Natural killer cell (primary cell): Measurements from ENCODE around the gene DENND1B. TPM values are rescaled to one million over a fixed set of nuclear protein-coding genes. Genes with fewer than 3 reads are reported as not detected.

Experiments
- ATAC-seq, 3 donors: fragments of 150-1000 bp in 2 of 3; fragments of 200-7000 bp in 1 of 3; cut with Tn5 transposase; 1 replicate in 1 of 3; 2 replicates in 2 of 3; pipeline ENCODE4 v1.10.0; 2021; ENCODE audit warnings: mild to moderate bottlenecking in 2 of 3, moderate library complexity in 2 of 3
- DNase-seq, 2 donors: peaks; one replicate each; pipeline versions ENCODE4 v3.0.0 to v3.0.0-alpha.2; 2013 to 2021; ENCODE audit warnings: mixed read lengths in 1 of 2
- H3K27ac ChIP-seq: one replicate; pipeline ENCODE4 v1.5.1; 2013; ENCODE audit warnings: mild to moderate bottlenecking, low read length
- H3K27me3 ChIP-seq: one replicate; pipeline ENCODE4 v1.6.1; 2013; ENCODE audit warnings: low read length; ENCODE audit not compliant: control insufficient read depth, insufficient read depth
- H3K36me3 ChIP-seq: one replicate; pipeline ENCODE4 v1.6.1; 2013; ENCODE audit warnings: low read length; ENCODE audit not compliant: control insufficient read depth, insufficient read depth
- H3K4me1 ChIP-seq: one replicate; pipeline ENCODE4 v1.6.1; 2013; ENCODE audit warnings: low read length; ENCODE audit not compliant: control insufficient read depth, insufficient read depth
- H3K4me3 ChIP-seq: one replicate; pipeline ENCODE4 v1.5.1; 2013; ENCODE audit warnings: low read length
- H3K9me3 ChIP-seq: one replicate; pipeline ENCODE4 v1.6.1; 2013; ENCODE audit warnings: low read length; ENCODE audit not compliant: control insufficient read depth, insufficient read depth
- H3K27ac Mint-ChIP-seq, 2 donors: one replicate each; pipeline ENCODE4 v1.8.0; 2022; ENCODE audit warnings: mild to moderate bottlenecking in 2 of 2, mixed read lengths in 2 of 2, moderate library complexity in 1 of 2
- H3K27me3 Mint-ChIP-seq, 2 donors: one replicate each; pipeline ENCODE4 v1.8.0; 2022; ENCODE audit warnings: low read depth in 2 of 2, mixed read lengths in 2 of 2
- H3K36me3 Mint-ChIP-seq: one replicate; pipeline ENCODE4 v1.8.0; 2022; ENCODE audit warnings: mixed read lengths
- H3K4me1 Mint-ChIP-seq, 2 donors: one replicate each; pipeline ENCODE4 v1.8.0; 2022; ENCODE audit warnings: mixed read lengths in 2 of 2
- H3K4me3 Mint-ChIP-seq: one replicate; pipeline ENCODE4 v1.8.0; 2022; ENCODE audit warnings: mild to moderate bottlenecking, moderate library complexity, mixed read lengths
- H3K9me3 Mint-ChIP-seq, 2 donors: one replicate each; pipeline ENCODE4 v1.8.0; 2022; ENCODE audit warnings: mixed read lengths in 2 of 2
- WGBS: methylation state at CpG from one replicate; pipeline ENCODE4 v1.1.7; 2013; ENCODE audit warnings: missing lambda C conversion rate; ENCODE audit not compliant: insufficient coverage; 5-methylcytosine and 5-hydroxymethylcytosine counted together
- intact Hi-C: fragments of 100-400 bp; cut with micrococcal nuclease; formaldehyde crosslinking; loops from one replicate; pipeline ENCODE4 v1.14.2; 2022
- total RNA-seq, 4 donors: library from RNA; stranded (reverse); fragments of 120-200 nt in 1 of 4; gene quantifications; one replicate each; pipeline versions ENCODE4 v1.2.3 to v1.2.4, GENCODE V29; 2013 to 2022
- TF ChIP-seq, protein P1 (sequence below): fragments of 200-600 bp; IDR thresholded peaks from one replicate; pipeline ENCODE4 v1.8.0; 2022; ENCODE audit warnings: antibody characterized with exemption

Gene DENND1B
- total RNA-seq, 3 donors from 2014 or later (not counting 1 experiment from before 2014, with no cell fraction given): 35.4 to 62.5 (median 37.5) TPM

DNA sequence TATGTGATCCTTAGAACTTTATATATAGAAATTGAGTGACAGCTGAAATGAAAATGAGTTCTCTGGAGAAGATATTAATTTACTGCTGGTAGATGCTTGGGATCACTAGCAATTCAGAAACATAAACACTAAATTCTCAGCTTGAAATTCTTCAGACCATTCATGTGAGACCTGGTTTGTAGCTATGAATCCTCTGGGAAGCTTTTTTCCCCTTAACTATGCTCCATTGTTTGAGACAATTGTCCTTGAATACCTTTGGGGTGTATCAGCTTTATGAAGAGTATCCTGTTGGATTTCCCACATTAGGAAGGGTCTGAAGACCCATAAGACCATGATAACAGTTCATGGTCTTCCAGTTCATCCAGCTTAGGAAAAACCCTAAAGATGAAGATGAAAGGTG, 4.6 kb upstream of the DENND1B start:
- no peaks in the 10 kb centered on the region for H3K9me3 ChIP-seq
- H3K27ac Mint-ChIP-seq: no peak overlapping the region
- DNase-seq (no peak), ATAC-seq (no peak)
- no peak overlapping the region for H3K4me3 ChIP-seq
- H3K4me1 ChIP-seq: peaks cover 16% of the 10 kb centered on the region
- no peaks in the 10 kb centered on the region for H3K9me3 Mint-ChIP-seq
- H3K27me3 Mint-ChIP-seq: no peaks in the 10 kb centered on the region
- no peaks in the 10 kb centered on the region for H3K36me3 Mint-ChIP-seq
- TF ChIP-seq, protein P1, sequence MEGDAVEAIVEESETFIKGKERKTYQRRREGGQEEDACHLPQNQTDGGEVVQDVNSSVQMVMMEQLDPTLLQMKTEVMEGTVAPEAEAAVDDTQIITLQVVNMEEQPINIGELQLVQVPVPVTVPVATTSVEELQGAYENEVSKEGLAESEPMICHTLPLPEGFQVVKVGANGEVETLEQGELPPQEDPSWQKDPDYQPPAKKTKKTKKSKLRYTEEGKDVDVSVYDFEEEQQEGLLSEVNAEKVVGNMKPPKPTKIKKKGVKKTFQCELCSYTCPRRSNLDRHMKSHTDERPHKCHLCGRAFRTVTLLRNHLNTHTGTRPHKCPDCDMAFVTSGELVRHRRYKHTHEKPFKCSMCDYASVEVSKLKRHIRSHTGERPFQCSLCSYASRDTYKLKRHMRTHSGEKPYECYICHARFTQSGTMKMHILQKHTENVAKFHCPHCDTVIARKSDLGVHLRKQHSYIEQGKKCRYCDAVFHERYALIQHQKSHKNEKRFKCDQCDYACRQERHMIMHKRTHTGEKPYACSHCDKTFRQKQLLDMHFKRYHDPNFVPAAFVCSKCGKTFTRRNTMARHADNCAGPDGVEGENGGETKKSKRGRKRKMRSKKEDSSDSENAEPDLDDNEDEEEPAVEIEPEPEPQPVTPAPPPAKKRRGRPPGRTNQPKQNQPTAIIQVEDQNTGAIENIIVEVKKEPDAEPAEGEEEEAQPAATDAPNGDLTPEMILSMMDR: no peak
- H3K4me1 Mint-ChIP-seq: peaks cover 24 to 30% of the 10 kb centered on the region in 2 donors
- no peak overlapping the region for H3K27ac ChIP-seq
- no peaks in the 10 kb centered on the region for H3K36me3 ChIP-seq
- no peak overlapping the region for H3K4me3 Mint-ChIP-seq
- H3K27me3 ChIP-seq: no peaks in the 10 kb centered on the region
- intact Hi-C loops: loop anchor here (5.0 kb wide), 4 partner anchors 43 to 1392 kb away; partner anchors contain the start of gene NEK7

DNA sequence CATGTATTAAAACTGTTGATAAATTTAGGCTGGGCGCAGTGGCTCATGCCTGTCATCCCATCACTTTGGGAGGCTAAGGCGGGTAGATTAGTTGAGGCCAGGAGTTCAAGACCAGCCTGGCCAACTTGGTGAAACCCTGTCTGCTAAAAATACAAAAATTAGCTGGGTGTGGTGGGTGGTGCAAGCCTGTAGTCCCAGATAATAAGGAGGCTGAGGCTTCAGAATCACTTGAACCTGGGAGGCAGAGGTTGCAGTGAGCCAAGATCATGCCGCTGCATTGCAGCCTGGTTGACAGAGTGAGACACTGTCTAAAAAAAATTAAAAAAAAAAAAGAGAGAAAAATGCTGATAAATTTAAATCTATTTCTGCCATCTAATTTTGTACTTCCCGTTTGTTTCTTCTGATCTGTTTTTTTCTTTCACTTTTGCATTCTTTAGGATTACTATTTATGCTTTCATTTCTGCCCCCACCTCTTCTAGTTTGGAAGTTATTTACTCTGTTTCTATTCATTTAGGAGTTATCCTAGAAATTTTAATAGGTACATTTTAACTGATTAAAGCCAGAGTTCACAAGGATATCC, 3.2 kb upstream of the DENND1B start:
- intact Hi-C loops: loop anchor here (5.0 kb wide), 3 partner anchors 41 to 1394 kb away; partner anchors contain the start of gene NEK7
- no peaks in the 10 kb centered on the region for H3K9me3 ChIP-seq
- Mint-ChIP-seq H3K4me3 (peak overlapping the region; percentile 61), H3K27me3 (no peaks in the 10 kb centered on the region), H3K27ac (peak overlapping the region; percentile 65 to 79), H3K36me3 (no peaks in the 10 kb centered on the region), H3K9me3 (no peaks in the 10 kb centered on the region), H3K4me1 (peaks cover 36 to 43% of the 10 kb centered on the region in 2 donors)
- TF ChIP-seq, protein P1: no peak
- H3K4me3 ChIP-seq: no peak overlapping the region
- no peaks in the 10 kb centered on the region for H3K36me3 ChIP-seq
- ATAC-seq (no peak), DNase-seq (no peak)
- WGBS: 68% methylated on average over 3 of the region's 4 CpGs
- H3K27ac ChIP-seq: peak overlapping the region; percentile 29
- peaks cover 16% of the 10 kb centered on the region for H3K4me1 ChIP-seq
- H3K27me3 ChIP-seq: no peaks in the 10 kb centered on the region

DNA sequence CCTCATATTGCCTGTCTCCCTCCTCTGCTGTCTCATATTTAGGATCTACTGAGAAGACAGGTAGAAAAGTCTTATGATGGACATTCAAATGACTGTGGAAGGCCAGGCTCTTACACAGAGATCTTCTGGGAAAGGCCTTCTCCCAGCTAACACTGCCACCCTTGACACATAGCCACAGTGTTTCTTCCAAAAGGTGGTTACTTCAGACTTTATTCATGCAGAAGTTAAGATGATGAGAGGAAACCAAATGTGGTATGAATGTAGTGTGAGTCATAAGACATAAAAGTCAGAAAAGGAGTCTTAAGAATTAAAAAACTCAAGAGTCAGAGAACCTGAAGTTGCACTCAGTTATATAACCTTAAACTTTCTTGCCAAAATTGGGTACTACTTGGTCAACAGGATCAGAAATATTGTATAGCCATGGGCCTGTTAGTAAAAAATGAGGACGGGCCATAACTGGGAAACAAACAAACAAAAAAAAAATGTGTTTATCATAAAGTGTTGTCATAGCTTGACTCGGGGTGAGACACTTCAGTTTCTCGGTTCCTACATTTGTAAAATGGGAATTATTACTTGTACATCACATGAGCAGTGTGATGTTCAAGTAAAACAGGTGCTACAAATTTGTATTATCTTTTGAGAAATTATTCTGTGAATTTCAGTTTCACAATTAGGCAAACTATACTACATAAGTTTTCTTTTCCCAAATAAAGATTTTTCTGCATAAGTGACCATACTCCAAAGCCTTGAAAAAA, 1.2 kb upstream of the DENND1B start:
- peak overlapping the region; percentile 97 for H3K27ac ChIP-seq
- H3K4me1 Mint-ChIP-seq: peaks cover 54 to 55% of the 10 kb centered on the region in 2 donors
- TF ChIP-seq, protein P1: no peak
- no peaks in the 10 kb centered on the region for H3K36me3 Mint-ChIP-seq
- no peaks in the 10 kb centered on the region for H3K27me3 ChIP-seq
- peak in 1 of 2 donors; percentile 67 for DNase-seq
- peak overlapping the region; percentile 91 for H3K4me3 Mint-ChIP-seq
- H3K27me3 Mint-ChIP-seq: no peaks in the 10 kb centered on the region
- no peaks in the 10 kb centered on the region for H3K36me3 ChIP-seq
- no peaks in the 10 kb centered on the region for H3K9me3 ChIP-seq
- no peak overlapping the region for H3K4me3 ChIP-seq
- peak; percentile 30 to 55 (median 52) for ATAC-seq
- intact Hi-C loops: loop anchor here (2.0 to 5.0 kb wide), 5 partner anchors 32 to 1396 kb away; partner anchors contain the start of genes C1orf53 and NEK7
- WGBS: 46% methylated on average over 3 of the region's 3 CpGs
- H3K27ac Mint-ChIP-seq: peak overlapping the region; percentile 89 to 99
- H3K4me1 ChIP-seq: peaks cover 16% of the 10 kb centered on the region
- no peaks in the 10 kb centered on the region for H3K9me3 Mint-ChIP-seq
